Mesendoderm (in vitro differentiated cells): ENCODE data around the gene SEC61A1.
A peak's percentile ranks its signal among the peaks of the same experiment; 100 is the strongest.

ENCODE experiments used
- DNase-seq: peaks from one replicate; pipeline ENCODE4 v3.0.0; 2013
- H2AK5ac ChIP-seq: 2 replicates; pipeline ENCODE4 v1.6.1; 2013; ENCODE audit warnings: low read length, inconsistent platforms
- H2BK120ac ChIP-seq: 2 replicates; pipeline ENCODE4 v1.6.1; 2013; ENCODE audit warnings: low read depth, mild to moderate bottlenecking, low read length, moderate library complexity, mixed read lengths
- H2BK15ac ChIP-seq: replicated peaks from 2 replicates; pipeline ENCODE4 v1.6.1; 2013; ENCODE audit warnings: low read depth, mild to moderate bottlenecking, moderate library complexity
- H2BK5ac ChIP-seq: 2 replicates; pipeline ENCODE4 v1.6.1; 2013; ENCODE audit warnings: low read length, inconsistent platforms
- H3K18ac ChIP-seq: 2 replicates; pipeline ENCODE4 v1.6.1; 2013; ENCODE audit warnings: mild to moderate bottlenecking, low read length, mixed read lengths
- H3K23ac ChIP-seq: one replicate; pipeline ENCODE4 v1.6.1; 2013; ENCODE audit warnings: low read length
- H3K27ac ChIP-seq: 2 replicates; pipeline ENCODE4 v1.5.1; 2013; ENCODE audit warnings: low read depth, mild to moderate bottlenecking, inconsistent platforms, low read length, moderate library complexity
- H3K27me3 ChIP-seq: 2 replicates; pipeline ENCODE4 v1.6.1; 2013; ENCODE audit warnings: low read length, control low read depth, mild to moderate bottlenecking, inconsistent platforms; ENCODE audit not compliant: insufficient read depth, poor library complexity
- H3K36me3 ChIP-seq: 2 replicates; pipeline ENCODE4 v1.6.1; 2013; ENCODE audit warnings: low read length, inconsistent platforms; ENCODE audit not compliant: control insufficient read depth, insufficient read depth
- H3K4ac ChIP-seq: one replicate; pipeline ENCODE4 v1.6.1; 2013; ENCODE audit warnings: low read depth, mild to moderate bottlenecking, low read length, moderate library complexity
- H3K4me1 ChIP-seq: 2 replicates; pipeline ENCODE4 v1.6.1; 2013; ENCODE audit warnings: low read depth, low read length, inconsistent platforms; ENCODE audit not compliant: control insufficient read depth
- H3K4me2 ChIP-seq: 2 replicates; pipeline ENCODE4 v1.6.1; 2013; ENCODE audit warnings: low read length
- H3K4me3 ChIP-seq: 2 replicates; pipeline ENCODE4 v1.5.1; 2013; ENCODE audit warnings: mild to moderate bottlenecking, low read length
- H3K56ac ChIP-seq: one replicate; pipeline ENCODE4 v1.6.1; 2013; ENCODE audit warnings: low read length
- H3K79me1 ChIP-seq: 2 replicates; pipeline ENCODE4 v1.6.1; 2013; ENCODE audit warnings: low read length, inconsistent platforms
- H3K79me2 ChIP-seq: 2 replicates; pipeline ENCODE4 v1.6.1; 2013; ENCODE audit warnings: mild to moderate bottlenecking, low read length; ENCODE audit not compliant: control insufficient read depth, insufficient read depth
- H3K9ac ChIP-seq: 2 replicates; pipeline ENCODE4 v1.6.1; 2013; ENCODE audit warnings: low read length, inconsistent platforms
- H4K5ac ChIP-seq: one replicate; pipeline ENCODE4 v1.6.1; 2013; ENCODE audit warnings: low read length
- H4K8ac ChIP-seq: one replicate; pipeline ENCODE4 v1.6.1; 2013; ENCODE audit warnings: low read depth, mild to moderate bottlenecking, control low read depth, low read length, moderate library complexity
- WGBS: extraction: QIAGEN DNeasy Blood & Tissue Kit; methylation state at CpG from one replicate; pipeline ENCODE4 v1.1.7; 2013; ENCODE audit warnings: low lambda C conversion rate, missing lambda C conversion rate; ENCODE audit not compliant: insufficient coverage; ENCODE audit errors: extremely low coverage; 5-methylcytosine and 5-hydroxymethylcytosine counted together

SEC61A1 gene

DNA sequence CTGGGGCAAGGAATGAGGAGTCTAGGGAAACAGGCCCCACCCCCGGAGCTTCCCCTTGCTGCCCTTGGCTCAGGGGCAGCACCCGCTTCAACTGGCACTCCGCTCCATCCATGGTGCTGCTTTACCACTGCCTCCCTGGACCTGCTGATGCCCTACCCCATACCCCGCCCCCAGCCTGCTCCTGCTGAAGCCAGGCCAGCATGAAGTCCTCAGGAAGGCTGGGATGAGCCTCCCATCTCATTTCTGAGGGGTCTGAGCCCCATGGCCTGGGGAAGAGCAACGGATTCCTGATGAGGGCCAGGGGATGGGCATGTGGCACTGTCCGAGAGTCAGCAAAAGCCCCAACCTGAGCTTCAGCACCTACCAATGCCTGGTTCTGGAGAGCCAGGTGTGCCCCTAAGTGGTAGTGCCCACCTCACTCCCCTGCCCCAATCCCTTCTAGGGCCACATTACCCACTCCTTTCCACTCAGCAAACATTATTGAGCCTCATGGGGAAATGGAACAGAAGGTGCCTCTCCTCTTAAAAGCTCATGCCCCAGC is 21.0 kb downstream of the SEC61A1 start:
- H3K27ac ChIP-seq, result no peak overlapping the region
- H3K36me3 ChIP-seq, result peaks cover 21% of the 10 kb centered on the region
- no peak overlapping the region for H2BK120ac ChIP-seq
- H2BK15ac ChIP-seq, result no peak overlapping the region
- no peaks in the 10 kb centered on the region for H3K4me1 ChIP-seq
- no peak overlapping the region for H3K4me3 ChIP-seq
- no peak overlapping the region for H3K23ac ChIP-seq
- no peak overlapping the region for H3K56ac ChIP-seq
- no peak overlapping the region for H2BK5ac ChIP-seq
- no peak overlapping the region for H3K18ac ChIP-seq
- no peak overlapping the region for H4K5ac ChIP-seq
- no peak for DNase-seq
- no peak overlapping the region for H3K4ac ChIP-seq
- no peaks in the 10 kb centered on the region for H3K27me3 ChIP-seq
- no peak overlapping the region for H2AK5ac ChIP-seq
- no CpG with 5 or more reads among the region's 6 CpGs for WGBS
- H3K9ac ChIP-seq, result no peak overlapping the region
- H3K79me2 ChIP-seq, result no peaks in the 10 kb centered on the region
- H3K79me1 ChIP-seq, result peaks cover 3% of the 10 kb centered on the region
- H4K8ac ChIP-seq, result no peak overlapping the region
- no peak overlapping the region for H3K4me2 ChIP-seq

DNA sequence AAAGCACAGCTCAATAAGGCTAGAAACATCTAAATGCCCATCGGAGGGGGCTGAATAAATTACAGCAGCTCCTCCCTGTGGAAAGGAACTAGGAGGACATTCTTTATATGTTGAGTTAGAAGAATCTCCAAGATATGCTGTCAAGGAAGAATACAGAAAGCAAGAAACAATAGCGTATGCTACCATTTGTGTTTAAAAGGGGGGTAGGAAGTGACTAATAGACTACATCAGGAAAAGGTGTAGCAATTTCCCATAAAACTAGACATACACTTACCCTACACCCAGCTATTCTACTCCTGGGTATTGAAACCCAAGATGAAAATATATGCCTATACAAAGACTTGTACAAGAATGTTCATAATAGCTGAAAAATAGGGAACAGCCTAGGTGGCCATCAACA is 21.6 kb downstream of the SEC61A1 start:
- DNase-seq, result no peak
- no peak overlapping the region for H2BK15ac ChIP-seq
- no peak overlapping the region for H3K4ac ChIP-seq
- WGBS, result no CpG with 5 or more reads among the region's 2 CpGs
- H3K79me2 ChIP-seq, result no peaks in the 10 kb centered on the region
- H3K4me2 ChIP-seq, result no peak overlapping the region
- no peak overlapping the region for H4K8ac ChIP-seq
- no peak overlapping the region for H2BK5ac ChIP-seq
- H2BK120ac ChIP-seq, result no peak overlapping the region
- H2AK5ac ChIP-seq, result no peak overlapping the region
- no peak overlapping the region for H4K5ac ChIP-seq
- H3K27me3 ChIP-seq, result no peaks in the 10 kb centered on the region
- no peak overlapping the region for H3K4me3 ChIP-seq
- no peak overlapping the region for H3K9ac ChIP-seq
- no peak overlapping the region for H3K56ac ChIP-seq
- no peak overlapping the region for H3K23ac ChIP-seq
- H3K79me1 ChIP-seq, result peaks cover 3% of the 10 kb centered on the region
- H3K18ac ChIP-seq, result no peak overlapping the region
- H3K36me3 ChIP-seq, result peaks cover 16% of the 10 kb centered on the region
- H3K27ac ChIP-seq, result no peak overlapping the region
- no peaks in the 10 kb centered on the region for H3K4me1 ChIP-seq

DNA sequence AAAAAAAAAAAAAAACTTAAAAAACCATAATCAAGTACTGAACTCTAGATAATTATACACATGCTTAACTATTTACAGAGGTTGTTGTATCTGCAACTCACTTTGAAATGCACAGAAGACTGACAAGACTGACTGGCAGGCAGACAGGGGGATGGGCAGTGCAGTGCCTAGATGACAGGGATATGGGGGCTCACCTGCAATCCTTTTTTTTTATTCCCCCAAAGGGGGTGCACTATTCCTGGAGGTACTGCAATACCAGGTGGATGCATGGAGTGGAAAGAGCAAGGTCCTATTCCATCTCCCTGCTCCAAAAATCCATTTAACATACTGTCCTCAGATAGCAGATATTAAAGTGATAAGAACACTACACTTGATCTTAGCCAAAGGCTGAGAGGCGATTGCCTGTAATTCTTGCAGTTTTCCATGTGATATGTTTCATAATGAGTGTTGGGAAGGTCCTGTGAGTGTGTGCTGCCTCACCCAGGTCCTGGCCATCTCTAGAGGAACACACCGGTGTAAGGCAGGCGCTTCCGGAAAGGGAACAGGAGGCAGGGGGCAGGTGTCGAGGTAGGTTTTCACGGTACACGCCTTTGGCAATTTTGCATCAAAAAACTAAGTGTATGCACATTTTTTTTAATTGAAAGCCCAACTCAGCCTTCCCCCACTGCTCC is 22.7 kb downstream of the SEC61A1 start:
- H4K8ac ChIP-seq, result no peak overlapping the region
- no peaks in the 10 kb centered on the region for H3K27me3 ChIP-seq
- no peak overlapping the region for H2BK5ac ChIP-seq
- peak overlapping the region; percentile 79 for H3K4me2 ChIP-seq
- H3K4me1 ChIP-seq, result no peaks in the 10 kb centered on the region
- peak overlapping the region; percentile 86 for H3K56ac ChIP-seq
- H3K18ac ChIP-seq, result no peak overlapping the region
- peaks cover 9% of the 10 kb centered on the region for H3K36me3 ChIP-seq
- H3K79me2 ChIP-seq, result no peaks in the 10 kb centered on the region
- no peak overlapping the region for H2AK5ac ChIP-seq
- H2BK15ac ChIP-seq, result no peak overlapping the region
- H3K23ac ChIP-seq, result no peak overlapping the region
- WGBS, result no CpG with 5 or more reads among the region's 7 CpGs
- no peak overlapping the region for H3K27ac ChIP-seq
- no peak overlapping the region for H3K4ac ChIP-seq
- DNase-seq, result no peak
- H4K5ac ChIP-seq, result no peak overlapping the region
- H3K9ac ChIP-seq, result peak overlapping the region; percentile 71
- H3K4me3 ChIP-seq, result peak overlapping the region; percentile 43
- H3K79me1 ChIP-seq, result peaks cover 1% of the 10 kb centered on the region
- no peak overlapping the region for H2BK120ac ChIP-seq

DNA sequence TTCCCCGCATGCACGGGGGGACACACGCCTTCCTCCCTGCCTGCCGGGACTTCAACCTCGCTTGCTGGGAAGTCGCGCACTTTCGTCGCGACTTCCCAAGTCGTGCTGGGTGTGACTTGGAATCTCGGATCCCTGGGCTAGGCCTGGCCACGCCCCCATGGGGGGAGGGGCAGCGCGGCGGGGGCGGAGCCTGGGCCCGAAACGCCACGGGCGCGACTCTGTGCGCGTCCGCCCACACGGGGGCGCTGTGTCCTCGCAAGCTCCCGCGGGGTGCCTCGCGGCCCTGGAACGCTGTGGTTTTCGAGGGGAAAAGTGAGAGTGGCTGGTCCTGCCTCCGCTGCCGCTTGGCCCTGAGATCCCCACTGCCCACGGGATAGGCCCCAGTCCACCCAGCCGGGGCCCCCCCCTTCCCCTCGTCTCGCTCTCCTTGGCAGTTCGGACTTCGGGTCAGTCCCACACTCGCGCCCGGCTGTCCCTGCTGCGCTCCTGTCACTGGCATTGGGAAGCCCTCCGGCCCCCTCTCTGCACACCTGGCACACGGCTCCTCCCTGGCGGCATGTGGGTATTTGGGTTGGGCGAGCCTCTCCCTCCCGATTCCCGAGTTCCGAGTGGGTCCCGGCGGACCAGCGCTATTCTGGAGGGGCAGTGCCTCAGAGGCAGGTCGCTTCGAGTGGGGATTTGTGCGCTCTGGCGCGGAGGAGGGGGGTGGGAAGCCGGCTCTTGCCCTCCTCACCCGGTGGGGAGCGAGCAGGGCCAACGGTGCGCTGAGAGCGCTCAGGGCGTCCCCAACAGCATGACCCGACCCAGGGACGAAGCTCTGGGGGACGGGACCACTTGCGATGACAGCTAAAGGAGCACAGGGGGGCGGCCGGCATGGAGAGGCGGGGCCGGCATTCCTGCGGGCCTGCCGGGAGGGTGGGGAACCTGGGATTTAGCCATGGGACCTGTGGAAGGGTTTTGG is 23.6 kb downstream of the SEC61A1 start:
- no peak overlapping the region for H2BK15ac ChIP-seq
- peak; percentile 95 for DNase-seq
- H3K36me3 ChIP-seq, result peaks cover 6% of the 10 kb centered on the region
- WGBS, result no CpG with 5 or more reads among the region's 78 CpGs
- H3K27me3 ChIP-seq, result no peaks in the 10 kb centered on the region
- H3K4ac ChIP-seq, result no peak overlapping the region
- no peak overlapping the region for H3K27ac ChIP-seq
- no peaks in the 10 kb centered on the region for H3K4me1 ChIP-seq
- H4K8ac ChIP-seq, result no peak overlapping the region
- peak overlapping the region; percentile 86 for H3K56ac ChIP-seq
- no peak overlapping the region for H2AK5ac ChIP-seq
- H3K79me2 ChIP-seq, result no peaks in the 10 kb centered on the region
- H3K4me2 ChIP-seq, result peak overlapping the region; percentile 79
- H3K79me1 ChIP-seq, result peaks cover 1% of the 10 kb centered on the region
- no peak overlapping the region for H3K23ac ChIP-seq
- no peak overlapping the region for H2BK5ac ChIP-seq
- H4K5ac ChIP-seq, result no peak overlapping the region
- H3K4me3 ChIP-seq, result peak overlapping the region; percentile 43
- no peak overlapping the region for H3K18ac ChIP-seq
- peak overlapping the region; percentile 71 for H3K9ac ChIP-seq
- no peak overlapping the region for H2BK120ac ChIP-seq

DNA sequence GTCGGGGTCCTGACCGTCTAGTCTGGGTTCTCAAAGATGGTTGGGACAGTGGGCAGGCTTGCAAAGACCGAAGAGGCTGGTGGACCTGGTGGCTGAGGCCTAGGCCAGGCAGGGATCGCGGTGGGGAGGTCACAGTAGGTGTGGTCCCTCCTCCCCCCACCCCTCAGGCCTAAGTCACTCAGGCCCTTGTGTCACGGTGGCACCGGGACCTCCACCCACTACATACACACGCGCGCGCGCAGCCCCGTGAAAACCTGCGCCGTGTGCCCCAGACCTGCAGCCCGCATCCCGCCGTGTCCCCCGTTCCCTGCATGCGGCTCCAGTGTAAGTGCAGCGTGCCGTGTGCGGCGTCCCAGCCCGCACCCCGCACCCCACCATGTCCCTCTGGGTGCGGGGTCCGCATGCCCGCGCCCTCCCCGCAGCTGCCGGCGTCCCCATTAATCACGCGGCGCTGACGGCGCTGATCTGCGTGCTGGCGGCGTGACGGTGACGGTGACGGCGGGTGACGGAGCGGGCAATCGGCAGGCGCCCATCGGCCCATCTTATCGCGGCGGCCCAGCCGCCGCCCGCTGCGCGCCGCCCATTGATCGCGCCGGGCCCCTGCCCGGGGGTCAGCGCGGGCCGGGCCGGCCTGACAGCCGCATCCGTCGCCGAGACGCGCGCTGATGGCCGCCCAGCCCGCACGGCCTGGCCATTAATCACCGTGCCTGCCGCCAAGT is 24.4 kb downstream of the SEC61A1 start:
- Histone ChIP-seq H3K79me2 (no peaks in the 10 kb centered on the region), H3K27me3 (no peaks in the 10 kb centered on the region), H3K18ac (no peak overlapping the region), H4K8ac (no peak overlapping the region), H2BK15ac (no peak overlapping the region), H2BK120ac (no peak overlapping the region), H2AK5ac (no peak overlapping the region), H3K36me3 (peaks cover 7% of the 10 kb centered on the region), H2BK5ac (no peak overlapping the region), H3K4me2 (peak overlapping the region; percentile 42), H4K5ac (no peak overlapping the region), H3K4me1 (no peaks in the 10 kb centered on the region), H3K27ac (no peak overlapping the region), H3K23ac (no peak overlapping the region), H3K79me1 (no peaks in the 10 kb centered on the region), H3K56ac (peak overlapping the region; percentile 73), H3K4me3 (no peak overlapping the region), H3K4ac (no peak overlapping the region), H3K9ac (peak overlapping the region; percentile 60)
- no CpG with 5 or more reads among the region's 79 CpGs for WGBS
- DNase-seq, result no peak
